Body of pancreas (tissue), 4 donors: Measurements from ENCODE around the gene SLC24A5.

Experiments
- POLR2A ChIP-seq, 3 donors: fragments of 450-650 bp; IDR thresholded peaks; one replicate each; pipeline ENCODE4 v1.6.1; 2016; ENCODE audit warnings: antibody characterized with exemption in 3 of 3, mild to moderate bottlenecking in 2 of 3
- TF ChIP-seq, protein P1 (sequence below), 7 experiments: fragments of 450-650 bp in 4 of 7; fragments of 200-600 bp in 3 of 7; sonication (generic) in 3 of 7; IDR thresholded peaks; one replicate each; pipeline ENCODE4 v1.5.1; 2016 to 2019; ENCODE audit warnings: antibody characterized with exemption in 7 of 7

DNA sequence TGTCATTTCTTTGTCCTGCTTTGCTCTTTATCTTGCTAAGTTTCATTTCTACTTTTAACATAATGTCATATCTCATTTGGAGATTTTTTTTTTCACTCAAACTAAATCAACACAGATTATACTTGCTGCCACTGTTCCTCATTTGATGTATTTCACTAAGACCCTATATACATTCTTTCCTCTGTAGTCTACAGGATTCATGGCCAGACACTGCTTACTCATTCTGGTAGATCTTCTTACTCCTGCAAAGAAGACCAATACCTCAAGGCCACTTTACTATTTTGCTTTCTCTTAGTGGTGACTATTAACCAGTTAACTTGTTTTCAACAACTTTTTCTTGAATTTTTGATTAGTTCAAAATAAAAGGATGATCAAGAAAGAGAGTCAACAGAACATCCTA is 26.6 kb downstream of the SLC24A5 start:
- TF ChIP-seq, protein P1, sequence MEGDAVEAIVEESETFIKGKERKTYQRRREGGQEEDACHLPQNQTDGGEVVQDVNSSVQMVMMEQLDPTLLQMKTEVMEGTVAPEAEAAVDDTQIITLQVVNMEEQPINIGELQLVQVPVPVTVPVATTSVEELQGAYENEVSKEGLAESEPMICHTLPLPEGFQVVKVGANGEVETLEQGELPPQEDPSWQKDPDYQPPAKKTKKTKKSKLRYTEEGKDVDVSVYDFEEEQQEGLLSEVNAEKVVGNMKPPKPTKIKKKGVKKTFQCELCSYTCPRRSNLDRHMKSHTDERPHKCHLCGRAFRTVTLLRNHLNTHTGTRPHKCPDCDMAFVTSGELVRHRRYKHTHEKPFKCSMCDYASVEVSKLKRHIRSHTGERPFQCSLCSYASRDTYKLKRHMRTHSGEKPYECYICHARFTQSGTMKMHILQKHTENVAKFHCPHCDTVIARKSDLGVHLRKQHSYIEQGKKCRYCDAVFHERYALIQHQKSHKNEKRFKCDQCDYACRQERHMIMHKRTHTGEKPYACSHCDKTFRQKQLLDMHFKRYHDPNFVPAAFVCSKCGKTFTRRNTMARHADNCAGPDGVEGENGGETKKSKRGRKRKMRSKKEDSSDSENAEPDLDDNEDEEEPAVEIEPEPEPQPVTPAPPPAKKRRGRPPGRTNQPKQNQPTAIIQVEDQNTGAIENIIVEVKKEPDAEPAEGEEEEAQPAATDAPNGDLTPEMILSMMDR (IDR thresholded peaks at IDR 0.05): no peak
- no peak for TF ChIP-seq POLR2A (IDR thresholded peaks at IDR 0.05)
